SK-N-DZ (cell line): ENCODE results near the gene SPDYE3. TPM values are rescaled to one million over a fixed set of nuclear protein-coding genes. Genes with fewer than 3 reads are reported as not detected.
A peak's percentile ranks its signal among the peaks of the same experiment; 100 is the strongest.
"Not testable (repeated sequence)": the region's sequence is repeated elsewhere in the genome, so short reads cannot be mapped to it uniquely, and the experiment has no call there.

Experiments
- DNase-seq: peaks from one replicate; pipeline ENCODE4 v3.0.0-alpha.2; 2015; ENCODE audit warnings: low spot score
- polyA plus RNA-seq, 2 experiments: library from polyadenylated mRNA; depleted of rRNA; stranded (reverse); fragments of >200 nt; gene quantifications; 2 replicates each; pipeline ENCODE4 v1.2.3, GENCODE V29; 2014

SPDYE3 gene, protein sequence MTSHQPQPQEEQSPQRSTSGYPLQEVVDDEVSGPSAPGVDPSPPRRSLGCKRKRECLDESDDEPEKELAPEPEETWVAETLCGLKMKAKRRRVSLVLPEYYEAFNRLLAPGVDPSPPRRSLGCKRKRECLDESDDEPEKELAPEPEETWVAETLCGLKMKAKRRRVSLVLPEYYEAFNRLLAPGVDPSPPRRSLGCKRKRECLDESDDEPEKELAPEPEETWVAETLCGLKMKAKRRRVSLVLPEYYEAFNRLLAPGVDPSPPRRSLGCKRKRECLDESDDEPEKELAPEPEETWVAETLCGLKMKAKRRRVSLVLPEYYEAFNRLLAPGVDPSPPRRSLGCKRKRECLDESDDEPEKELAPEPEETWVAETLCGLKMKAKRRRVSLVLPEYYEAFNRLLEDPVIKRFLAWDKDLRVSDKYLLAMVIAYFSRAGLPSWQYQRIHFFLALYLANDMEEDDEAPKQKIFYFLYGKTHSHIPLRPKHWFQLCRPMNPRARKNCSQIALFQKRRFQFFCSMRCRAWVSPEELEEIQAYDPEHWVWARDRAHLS
- polyA plus RNA-seq (2014; cell fraction: cytosol; rRNA removed) = not detected in 2 replicates
- not detected in 2 replicates for polyA plus RNA-seq (2014; cell fraction: nucleus; rRNA removed)

DNA sequence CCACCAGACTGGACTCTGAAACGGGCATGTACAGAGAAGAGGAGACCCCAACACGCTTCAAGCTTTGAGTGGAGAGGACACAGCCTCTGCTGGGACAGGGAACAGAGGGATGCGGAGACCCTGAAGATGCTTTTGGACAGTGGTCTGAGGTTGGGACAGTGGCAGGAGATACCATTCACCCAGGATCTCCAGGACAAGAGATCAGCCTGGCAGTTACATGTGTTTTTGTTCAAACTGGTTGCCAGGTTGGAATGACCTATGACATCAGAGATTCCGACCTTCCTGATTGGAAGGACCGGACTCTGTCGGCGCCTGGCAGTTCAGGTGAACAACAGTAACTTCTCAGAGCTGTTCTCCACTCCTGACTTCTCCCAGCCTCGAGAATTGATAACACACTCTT lies at the start of gene SPDYE3:
SPDYE3 (plus strand) TSS at position 301 of the 400 bp plus-strand sequence. CDS start 184 bp downstream, outside the sequence.
- DNase-seq = not testable (repeated sequence)

DNA sequence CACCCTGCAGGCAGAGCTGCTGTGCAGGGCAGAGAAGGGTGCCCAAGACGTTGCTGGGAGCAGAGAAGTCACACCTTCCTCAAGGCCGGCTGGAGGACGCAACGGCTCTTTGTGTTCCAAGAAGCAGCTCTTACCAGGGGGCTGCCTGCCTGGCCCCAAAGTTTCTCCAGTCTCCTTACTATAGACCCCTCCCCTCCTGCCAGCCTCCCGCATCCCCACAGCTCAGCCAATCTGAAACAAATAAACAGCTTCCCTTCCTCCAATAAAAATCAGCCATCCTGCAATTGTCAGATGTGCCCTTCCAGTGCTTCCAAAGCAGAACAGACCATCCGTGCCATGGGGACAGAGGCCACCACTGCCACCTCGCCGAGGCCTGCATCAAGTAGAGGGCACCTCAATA lies 47.5 kb upstream of the SPDYE3 start:
- DNase-seq = not testable (repeated sequence)

DNA sequence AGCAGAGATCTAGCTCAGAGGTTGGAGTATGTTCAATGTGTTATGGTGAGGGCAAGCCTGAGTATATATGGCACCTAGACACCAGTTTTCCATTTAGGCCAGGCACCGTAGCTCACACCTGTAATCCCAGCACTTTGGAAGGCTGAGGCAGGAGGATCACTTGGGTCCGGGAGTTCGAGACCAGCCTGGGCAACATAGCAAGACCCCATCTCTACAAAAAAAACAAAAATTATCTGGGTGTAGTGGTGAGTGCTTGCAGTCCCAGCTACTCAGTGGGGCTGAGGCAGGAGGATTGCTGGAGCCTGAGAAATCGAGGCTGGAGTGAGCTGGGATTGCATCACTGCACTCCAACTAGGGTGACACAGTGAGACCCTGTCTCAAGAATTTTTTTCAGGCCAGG lies 44.6 kb upstream of the SPDYE3 start:
- not testable (repeated sequence) for DNase-seq

DNA sequence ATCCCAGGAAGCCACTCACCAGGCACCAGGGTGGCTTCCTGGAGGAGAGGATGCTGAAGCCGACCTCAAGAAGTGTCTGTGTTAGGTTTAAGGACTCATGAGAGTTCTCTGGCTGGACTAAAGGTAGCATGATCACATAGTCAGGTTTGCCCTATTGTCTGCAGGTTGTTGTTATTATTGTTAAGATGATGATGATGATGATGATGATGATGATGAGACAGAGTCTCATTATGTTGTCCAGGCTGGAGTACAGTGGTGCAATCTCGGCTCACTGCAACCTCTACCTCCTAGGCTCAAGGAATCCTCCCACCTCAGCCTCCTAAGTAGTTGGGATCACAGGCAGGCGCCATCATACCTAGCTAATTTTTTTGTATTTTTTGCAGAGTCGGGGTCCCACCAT lies 43.3 kb upstream of the SPDYE3 start:
- not testable (repeated sequence) for DNase-seq

DNA sequence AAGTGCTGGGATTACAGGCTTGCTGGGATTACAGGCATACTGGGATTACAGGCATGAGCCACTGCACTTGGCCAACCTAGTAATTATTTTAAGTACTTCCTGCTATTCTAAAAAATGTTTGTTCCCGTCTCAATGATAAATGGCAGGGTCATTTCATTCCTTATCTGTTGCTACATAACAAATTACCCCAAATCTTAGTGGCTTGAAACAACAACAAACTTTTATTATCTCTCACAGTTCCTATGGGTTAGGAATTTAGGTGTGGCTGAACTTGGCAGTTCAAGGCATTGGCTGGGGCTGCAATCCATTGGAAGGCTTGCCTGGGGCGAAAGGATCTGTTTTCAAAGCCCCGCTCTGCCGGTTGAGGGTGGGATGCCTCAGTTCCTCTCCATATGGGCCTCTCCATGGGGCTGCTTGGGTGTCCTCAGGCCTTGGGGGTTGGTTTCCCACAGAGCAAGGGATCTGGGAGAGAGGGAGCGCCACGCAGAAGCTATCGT lies 42.8 kb upstream of the SPDYE3 start:
- not testable (repeated sequence) for DNase-seq

DNA sequence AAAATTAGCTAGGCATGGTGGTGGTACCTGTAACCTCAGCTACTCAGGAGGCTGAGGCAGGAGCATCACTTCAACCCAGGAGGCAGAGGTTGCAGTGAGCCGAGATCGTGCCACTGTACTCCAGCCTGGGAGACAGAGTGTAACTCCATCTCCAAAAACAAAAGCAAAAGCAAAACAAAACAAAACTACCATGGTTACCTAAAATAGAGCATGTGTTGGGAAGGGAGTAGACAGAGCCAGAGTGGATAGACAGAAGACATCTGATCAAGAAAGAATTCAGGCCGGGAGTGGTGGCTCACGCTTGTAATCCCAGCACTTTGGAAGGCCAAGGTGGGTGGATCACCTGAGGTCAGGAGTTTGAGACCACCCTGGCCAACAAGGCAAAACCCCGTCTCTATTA lies 41.7 kb upstream of the SPDYE3 start:
- not testable (repeated sequence) for DNase-seq

DNA sequence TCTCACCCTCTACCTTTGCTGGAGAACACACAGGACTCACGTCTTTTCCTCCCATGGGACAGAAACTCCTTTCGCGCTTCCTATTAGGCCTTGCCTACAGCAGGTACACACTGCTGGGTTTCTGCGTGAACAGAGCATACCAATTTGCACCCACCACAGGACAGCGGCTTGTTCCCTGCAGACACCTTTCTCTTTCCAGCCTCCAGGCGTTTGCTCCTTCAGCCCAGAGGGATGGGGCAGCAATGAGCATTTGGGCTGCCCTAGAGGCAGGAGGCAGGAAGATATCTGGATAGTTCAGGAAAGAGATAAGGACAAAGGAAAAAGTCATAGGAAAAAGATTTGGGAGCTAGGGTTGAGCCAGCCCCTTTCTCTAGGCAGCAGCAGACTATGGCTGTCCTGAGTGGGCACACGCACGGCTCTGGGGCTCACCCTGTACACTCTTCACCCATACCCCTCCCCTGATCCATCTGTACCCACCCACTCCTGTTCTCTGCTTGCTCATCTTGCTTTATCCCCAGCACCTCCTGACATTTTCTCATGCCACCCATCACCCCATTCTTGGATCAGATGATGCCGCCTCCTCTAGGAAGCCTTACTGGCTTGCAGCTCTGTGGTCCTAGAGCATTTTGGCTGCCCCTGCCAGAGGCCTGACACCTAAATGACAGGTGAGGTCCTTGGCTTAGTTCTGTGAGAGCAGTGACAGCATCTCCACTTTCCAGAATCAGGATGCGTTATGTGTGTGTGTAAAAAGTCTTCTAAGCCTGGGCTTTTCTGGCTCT lies 40.7 kb upstream of the SPDYE3 start:
- no peak for DNase-seq

DNA sequence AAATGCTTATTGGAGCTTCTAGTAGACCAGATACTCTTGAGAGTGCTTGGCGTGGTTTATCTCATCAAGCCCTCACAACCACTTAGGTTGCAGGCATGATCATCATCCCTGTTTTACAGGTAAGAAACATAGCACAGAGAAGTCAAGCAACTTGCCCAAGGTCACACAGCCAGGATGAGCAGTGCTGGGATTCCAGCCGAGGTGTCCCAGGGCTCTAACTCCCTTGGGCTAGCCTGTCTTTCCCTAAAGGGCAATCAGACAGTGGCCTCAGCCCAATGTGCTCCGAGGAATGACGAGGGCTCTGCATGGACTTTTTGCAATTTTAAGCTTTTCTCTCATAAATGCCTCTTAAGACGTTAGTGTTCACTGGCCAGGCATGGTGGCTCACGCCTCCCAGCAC lies 39.9 kb upstream of the SPDYE3 start:
- DNase-seq = no peak

DNA sequence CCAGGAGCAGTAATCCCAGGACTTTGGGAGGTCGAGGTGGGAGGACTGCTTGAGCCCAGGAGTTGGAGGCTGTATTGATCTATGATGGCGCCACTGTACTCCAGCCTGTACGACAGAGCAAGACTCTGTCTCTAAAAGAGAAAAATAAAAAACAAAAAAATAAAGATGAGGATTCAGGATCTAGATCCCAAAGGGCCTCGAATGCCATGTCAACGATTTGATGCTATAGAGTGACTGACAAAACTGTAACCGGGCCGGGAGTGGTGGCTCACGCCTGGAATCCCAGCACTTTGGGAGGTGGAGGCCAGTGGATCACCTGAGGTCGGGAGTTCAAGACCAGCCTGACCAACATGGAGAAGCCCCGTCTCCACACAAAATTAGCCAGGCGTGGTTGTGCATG lies 38.6 kb upstream of the SPDYE3 start:
- DNase-seq = not testable (repeated sequence)

DNA sequence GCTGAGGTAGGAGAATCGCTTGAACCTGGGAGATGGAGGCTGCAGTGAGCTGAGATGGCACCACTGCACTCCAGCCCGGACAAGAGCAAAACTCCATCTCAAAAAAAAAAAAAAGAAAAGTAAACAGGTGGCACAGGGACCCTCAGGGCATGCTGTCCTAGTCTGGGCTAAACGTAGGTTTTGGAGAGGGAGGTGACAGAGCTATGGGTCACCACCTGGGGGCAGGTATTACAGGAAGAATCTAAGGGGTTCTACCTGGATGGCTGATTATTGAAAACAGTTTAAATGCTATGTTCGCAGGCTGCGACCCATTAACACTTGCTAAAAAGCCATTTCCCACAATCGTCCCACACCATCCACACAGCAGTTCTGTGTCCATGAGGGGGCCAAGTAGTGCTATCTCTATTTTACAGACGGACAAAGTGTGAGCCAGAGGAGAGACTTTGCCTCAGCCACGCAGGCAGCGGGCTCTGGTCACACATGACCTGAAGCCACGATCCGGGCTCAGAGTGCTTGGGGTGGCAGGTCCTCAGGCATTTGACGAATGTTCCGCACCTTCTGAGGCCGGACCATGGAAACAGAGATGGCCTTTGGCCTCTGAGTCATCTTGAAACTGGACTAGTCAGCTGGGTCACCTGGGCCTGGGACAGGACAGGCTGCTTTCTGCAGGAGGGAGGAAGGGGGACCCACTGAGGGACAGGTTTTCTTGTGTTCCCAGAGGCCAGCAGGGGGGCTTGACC lies 38.0 kb upstream of the SPDYE3 start:
- not testable (repeated sequence) for DNase-seq

DNA sequence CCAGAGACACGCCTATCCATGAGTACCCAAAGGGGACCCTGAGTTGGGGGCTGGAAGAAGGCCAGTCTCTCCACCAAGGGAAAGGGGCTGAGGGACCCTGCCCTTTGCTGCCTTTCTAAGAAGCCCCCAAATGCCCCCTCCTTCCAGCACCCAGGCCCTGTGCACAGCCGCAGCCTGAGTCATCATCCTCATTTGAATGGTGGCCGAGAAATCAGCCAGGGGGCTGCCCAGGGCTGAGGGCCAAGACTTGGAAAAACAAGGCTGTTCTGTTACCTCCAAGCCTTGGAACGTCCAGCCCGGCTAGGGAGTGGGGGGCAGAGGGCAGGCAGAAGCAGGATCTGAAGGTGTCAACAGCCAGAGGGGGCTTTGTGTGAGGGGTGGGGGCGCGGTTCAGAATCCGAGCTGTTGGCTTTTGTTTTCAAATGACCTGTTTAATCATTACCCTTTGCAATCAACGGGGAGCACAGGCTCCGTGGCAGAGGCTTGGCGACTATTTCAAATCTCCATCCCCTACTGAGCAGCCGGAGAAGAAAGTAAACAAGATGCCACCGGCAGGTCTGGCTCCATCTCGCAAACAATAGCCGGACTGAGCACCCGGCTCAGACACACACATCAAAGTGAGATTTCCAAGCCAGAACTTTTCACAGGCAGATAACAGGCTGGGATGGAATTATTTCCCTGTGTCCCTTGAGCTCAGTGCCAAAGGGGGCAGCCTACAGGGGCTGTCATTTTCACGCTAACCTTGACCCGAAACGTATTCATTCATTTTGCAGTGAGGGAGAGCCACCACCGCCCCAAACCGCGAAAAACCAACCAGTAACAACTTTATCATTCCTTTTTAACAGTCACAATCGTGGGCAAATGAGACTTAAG lies 37.2 kb upstream of the SPDYE3 start:
- not testable (repeated sequence) for DNase-seq

DNA sequence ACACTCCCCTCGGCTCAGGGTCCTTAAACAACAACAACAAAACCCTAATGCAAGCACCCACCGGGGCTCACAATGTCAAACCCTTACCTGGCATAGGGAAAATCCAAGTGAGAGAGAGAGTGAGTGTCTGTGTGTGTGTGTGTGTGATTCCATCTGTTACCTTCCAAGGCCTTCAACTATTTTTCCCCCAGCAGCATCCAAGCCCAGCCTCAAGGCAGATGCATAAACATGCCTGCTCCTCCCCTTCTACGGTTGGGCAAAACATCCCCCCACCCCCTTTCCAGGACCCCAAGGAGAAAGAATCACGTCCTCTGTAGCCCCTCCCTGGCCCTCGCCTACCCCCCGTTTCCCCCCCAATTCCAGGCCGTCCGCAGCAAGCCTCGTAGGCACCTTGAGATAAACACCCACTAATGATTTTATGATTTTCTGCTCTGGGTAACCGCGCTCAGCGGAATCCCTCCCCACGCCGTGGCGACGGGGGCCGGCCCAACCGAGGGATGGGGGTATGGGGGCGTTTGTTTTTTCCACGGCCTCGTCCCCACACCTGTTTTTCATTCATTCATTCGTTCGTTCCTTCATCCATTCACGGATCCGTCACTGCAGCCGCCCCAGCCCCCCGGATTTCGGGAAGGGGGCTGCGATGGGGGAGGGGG lies 36.4 kb upstream of the SPDYE3 start:
- not testable (repeated sequence) for DNase-seq

DNA sequence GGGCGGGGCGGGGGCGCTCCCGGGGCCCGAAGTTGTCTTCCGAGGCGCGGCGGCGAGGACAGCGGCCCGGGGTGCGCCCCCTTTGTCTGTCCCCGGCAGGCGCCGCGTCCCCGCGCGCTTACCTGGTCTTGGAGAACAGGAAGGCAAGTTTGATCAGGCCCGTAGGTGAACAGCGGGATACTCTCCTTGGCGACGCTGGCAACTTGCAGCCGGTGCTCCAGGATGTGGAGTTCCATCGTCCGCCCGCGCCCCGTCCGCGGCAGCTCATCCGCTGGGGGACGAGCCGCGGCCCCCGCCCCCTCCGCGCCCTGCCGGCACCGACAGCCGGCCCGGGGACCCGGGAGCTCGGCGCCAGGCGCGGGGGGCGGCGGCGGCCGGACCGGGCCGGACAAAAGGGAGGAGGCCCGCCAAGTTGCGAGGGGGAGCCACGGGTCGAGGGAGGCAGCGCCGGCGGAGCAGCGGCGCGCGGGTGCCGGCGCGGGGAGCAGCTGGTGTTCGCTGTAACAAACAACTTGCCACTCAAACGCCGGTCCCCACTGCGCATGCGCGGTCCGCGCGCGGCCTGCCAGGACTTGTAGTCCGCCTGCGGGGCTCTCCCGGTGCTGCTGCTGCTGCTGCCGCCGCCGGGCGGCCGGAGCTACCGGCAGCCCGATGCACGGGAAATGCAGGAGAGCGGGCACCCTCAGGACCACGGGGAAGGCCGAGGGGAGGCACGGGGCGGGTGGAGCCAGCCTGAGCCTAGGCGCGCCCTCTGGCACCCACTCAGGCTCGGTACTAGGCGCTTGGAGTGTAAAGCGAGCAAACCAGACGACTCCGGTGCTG lies 35.6 kb upstream of the SPDYE3 start:
- DNase-seq = peak; percentile 95

DNA sequence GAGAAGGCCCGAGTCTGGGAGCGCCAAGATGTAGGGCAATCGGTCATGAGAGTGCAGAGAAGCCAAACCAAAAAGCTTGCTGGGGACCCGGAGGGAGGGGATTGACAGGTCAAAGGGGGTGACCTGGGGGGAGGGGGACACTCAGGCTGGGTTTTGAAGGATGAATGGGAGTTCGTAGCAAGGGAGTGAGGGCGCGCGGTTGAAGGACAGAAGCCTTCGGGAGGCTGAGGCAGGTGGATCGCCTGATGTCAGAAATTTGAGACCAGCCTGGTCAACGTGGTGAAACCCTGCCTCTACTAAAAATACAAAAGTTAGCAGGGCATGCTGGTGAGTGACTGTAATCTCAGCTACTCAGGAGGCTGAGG lies 35.0 kb upstream of the SPDYE3 start:
- DNase-seq = not testable (repeated sequence)

DNA sequence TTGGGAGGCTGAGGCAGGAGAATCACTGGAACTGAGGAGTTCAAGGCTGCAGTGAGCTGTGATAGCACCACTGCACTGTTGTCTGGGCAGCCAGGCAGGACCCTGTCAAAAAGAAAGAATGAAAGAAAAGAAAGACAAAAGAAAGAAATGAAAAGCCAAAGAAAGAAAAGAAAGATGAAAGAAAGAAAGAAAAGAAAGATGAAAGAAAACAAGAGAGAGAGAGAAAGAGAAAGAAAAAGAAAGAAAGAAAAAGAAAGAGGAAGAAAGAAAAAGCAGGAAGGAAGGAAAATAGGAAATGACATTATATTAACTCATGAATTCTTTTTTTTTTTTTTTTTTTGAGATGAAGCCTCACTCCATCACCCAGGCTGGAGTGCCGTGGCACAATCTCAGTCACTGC lies 32.4 kb upstream of the SPDYE3 start:
- no peak for DNase-seq

DNA sequence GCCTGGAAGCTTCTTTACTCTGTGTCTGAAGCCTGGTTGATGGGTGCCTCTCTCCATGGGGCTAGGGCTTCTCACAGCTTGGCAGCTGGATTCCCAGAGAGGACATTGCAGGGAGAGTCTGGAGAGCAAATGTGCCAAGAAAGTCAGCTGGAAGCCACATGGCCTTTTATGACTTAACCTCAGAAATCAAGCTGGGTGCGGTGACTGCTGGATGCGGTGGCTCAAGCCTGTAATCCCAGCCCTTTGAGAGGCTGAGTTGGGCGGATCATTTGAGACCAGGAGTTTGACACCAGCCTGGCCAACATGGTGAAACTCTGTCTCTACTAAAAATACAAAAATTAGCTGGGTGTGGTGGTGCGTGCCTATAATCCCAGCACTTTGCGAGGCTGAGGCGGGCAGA lies 31.4 kb upstream of the SPDYE3 start:
- not testable (repeated sequence) for DNase-seq

DNA sequence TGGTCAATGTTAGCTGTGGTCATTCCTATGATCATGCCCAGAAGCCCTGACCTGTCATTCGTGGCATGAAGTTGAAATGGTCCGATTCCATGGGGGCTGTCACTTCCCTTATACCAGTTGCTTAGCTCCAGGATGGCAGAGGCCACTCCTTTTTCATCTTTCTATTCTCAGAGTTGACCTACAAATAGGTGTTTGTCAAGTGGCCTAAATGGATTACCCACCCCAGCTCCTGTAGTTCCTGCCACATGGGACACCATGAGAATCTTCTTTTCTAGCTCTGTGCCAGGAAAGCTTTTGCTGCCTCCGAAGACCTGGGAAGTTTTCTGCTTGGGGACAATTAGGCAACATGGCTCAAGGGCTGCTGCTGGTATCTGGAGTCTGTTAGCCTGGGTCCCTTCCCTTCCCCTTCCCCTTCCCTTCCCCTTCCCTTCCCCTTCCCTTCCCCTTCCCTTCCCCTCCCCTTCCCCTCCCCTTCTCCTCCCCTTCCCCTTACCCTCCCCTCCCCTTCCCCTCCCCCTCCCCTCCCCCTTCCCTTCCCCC lies 25.4 kb upstream of the SPDYE3 start:
- DNase-seq = not testable (repeated sequence)

DNA sequence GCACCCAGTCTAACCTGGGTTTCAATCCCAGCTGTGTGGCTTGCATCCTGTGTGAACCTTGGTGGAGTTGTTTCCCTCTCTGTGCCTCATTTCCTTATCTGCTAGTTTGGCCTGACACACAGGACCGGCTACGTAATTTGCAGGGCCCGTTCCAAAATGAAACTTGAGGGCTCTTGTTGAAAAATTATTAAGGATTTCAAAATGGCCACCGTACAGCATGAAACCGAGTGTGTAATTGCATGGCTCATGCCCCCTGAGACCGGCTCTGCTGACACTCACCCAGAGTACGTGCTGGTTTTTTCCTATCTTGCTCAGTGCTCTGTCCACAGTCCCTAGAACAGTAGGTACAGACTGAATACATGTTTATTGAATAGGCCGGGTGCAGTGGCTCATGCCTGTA lies 24.4 kb upstream of the SPDYE3 start:
- DNase-seq = not testable (repeated sequence)
